GM19023 (cell line): Measurements from ENCODE around the gene SELENOT.
"Not testable (repeated sequence)": the region's sequence is repeated elsewhere in the genome, so short reads cannot be mapped to it uniquely, and the experiment has no call there.

Experiments used
- ATAC-seq: cut with Tn5 transposase; IDR thresholded peaks from one replicate; pipeline ENCODE4 v1.9.1; 2021; ENCODE audit warnings: mild to moderate bottlenecking, moderate library complexity; ENCODE audit not compliant: unreplicated experiment

SELENOT gene, protein sequence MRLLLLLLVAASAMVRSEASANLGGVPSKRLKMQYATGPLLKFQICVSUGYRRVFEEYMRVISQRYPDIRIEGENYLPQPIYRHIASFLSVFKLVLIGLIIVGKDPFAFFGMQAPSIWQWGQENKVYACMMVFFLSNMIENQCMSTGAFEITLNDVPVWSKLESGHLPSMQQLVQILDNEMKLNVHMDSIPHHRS

DNA sequence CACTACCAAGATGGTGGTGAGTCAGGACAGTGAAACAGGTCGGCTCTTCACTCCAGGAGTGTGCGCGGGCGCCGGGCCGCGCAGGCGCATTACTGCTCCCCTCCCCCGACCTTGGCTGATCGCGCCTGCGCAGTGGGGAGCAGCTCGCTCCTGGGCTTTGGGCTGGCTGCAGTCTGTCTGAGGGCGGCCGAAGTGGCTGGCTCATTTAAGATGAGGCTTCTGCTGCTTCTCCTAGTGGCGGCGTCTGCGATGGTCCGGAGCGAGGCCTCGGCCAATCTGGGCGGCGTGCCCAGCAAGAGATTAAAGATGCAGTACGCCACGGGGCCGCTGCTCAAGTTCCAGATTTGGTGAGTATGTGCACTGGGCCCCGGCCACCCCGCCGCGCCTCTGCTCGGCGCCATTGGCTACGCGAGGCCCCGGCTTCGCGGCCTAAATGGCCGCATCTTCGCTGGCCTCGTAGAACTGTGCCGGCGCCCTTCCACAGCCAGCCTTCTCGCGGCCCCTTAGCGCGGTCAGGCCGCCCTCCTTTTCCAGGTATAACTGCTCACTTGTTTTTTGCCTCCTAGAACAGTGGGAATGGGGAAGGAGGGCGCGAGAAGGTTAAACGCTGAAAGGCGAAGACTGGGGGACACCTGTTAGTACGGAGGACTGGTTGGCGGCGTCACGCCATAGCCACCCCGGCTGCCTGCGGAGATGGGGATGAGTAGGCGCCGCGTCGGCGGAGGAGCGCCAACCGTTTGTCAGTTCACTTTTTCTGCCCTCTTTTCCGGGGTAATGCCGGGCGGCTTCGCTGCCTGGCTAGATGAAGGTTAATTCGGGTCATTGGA lies at the start of gene SELENOT:
TSS of gene SELENOT (plus strand) at position 169 of the 827 bp plus-strand sequence. CDS start at position 211, 42 bp downstream.
- peak; percentile 60 for ATAC-seq

DNA sequence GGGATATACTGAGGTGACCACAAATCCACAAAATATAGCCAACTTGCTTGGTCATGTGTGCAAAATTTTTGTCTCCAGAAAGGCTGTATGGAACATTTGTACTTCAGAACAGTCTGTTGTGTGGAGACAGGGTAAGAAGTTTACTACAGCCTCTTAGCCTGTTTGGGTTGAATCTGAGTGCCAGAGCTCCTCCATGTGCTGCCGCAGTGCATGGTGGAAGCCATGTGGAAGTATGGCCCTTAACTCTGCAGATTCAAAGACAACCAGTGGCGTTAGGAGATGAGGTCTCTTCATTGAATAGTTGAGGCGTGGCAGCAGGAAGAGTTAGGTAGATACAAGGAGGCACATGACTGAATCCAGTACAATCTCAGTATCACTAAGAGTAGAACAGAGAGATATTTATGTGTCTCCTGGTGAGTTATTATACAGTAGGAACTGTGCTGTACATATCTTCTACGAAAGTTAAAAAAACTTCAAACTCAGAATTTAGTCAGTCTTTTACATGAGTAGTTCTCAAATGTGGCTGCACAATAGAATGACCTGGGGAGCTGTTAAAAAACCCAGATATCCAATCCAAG lies 47.2 kb upstream of the SELENOT start:
- no peak for ATAC-seq

- no peak for ATAC-seq
Observed at GRCh38 chr3:150556792-150557191, 46.3 kb upstream of the SELENOT start.

DNA sequence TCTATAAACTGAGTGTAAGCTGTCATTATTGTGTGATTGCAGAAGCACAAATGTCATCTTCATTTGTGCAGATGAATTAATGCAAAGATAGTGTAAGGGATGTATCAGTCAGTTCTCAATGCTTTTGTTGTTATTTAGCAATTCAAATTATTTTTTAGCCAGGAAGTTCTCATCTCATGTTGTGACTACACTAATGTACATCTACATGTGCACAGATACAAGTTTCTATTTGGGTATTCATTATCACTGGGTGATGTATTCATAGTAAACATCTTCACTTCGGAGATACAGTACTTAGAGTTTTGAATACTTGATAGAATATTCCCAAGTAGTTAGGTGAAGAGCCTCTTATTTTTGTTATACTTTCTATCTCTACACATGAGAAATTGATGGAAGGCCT lies 45.4 kb upstream of the SELENOT start:
- no peak for ATAC-seq

- no peak for ATAC-seq
Observed at GRCh38 chr3:150564243-150564642, 38.9 kb upstream of the SELENOT start.

DNA sequence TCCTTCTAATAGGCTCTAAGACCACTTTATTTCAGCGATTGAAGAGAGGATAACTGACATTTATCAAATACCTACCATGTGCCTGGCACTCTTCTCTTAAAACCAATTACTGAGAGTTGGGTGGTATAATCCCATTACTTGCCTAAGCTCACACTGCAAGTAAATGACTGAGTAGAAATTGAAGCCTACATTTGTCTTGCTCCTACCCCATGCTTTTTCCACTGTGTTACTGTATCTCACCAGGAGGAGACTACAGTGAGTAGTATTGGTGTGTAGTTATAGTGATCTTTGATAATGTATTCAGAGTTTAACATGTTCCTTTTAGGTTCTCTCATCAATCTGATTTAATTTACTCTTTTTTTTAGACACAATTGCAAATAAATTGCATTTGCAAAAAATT lies 35.8 kb upstream of the SELENOT start:
- no peak for ATAC-seq

- no peak for ATAC-seq
Observed at GRCh38 chr3:150577855-150578254, 25.3 kb upstream of the SELENOT start.

- no peak for ATAC-seq
Observed at GRCh38 chr3:150581174-150581573, 21.9 kb upstream of the SELENOT start.

GRCh38 chr3:150582620-150583019 lies 20.5 kb upstream of the SELENOT start:
- ATAC-seq = peak; percentile 85

DNA sequence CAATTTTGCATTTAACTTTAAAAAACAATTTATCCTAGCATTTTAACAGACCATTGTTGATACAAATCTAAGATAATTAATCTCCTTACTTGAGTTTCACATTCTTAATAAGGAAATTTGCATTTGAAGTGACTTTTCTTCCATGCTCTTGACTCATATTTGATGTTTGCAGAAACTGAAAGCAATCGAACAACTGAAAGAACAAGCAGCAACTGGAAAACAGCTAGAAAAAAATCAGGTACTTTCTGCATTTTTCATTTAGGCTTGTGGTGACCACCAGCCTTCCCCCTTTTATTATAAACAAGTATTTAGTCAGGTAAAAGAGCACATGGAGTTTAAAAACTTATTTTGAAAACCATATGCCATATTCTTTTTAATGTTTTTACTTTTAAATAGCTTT lies 20.1 kb upstream of the SELENOT start:
- ATAC-seq = peak; percentile 54

DNA sequence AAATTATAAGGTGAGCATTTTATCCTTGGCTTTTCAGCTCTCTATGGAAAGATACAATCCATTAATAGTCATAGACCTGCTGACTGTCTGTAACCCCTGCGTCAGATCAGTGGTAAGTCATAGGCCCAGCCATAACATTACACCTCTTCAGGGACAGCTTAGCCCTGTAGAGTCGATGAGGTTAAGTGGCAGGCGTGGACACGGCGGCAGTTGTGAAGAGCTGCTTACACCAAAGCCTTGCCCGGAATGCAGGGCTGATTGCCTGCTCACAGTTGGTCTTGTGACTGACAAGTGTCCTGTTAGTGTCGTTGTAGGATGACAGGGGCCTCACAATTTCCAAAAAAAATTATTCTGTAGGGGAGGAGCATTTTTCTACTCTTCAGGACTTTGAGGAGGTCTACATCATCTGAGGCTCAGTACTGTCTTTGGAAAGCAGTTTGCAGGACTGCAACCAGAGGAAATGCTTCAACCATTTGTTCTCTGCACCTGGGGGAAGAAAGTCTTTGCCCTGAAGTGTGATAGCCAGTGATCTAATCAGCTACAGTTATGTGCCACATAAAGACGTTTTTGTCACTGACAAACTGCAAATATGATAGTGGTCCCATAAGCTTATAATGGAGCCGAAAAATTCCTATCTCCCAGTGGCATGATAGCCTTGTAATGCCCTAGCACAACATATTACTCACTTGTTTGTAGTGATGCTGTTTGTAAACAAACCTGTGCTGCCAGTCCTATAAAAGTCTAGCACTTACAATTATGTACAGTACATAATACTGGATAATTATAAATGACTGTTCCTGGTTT lies 14.9 kb upstream of the SELENOT start:
- ATAC-seq = no peak

GRCh38 chr3:150589759-150590158 lies 13.4 kb upstream of the SELENOT start:
- ATAC-seq = no peak

GRCh38 chr3:150594150-150594549 lies 9.0 kb upstream of the SELENOT start:
- ATAC-seq = no peak

DNA sequence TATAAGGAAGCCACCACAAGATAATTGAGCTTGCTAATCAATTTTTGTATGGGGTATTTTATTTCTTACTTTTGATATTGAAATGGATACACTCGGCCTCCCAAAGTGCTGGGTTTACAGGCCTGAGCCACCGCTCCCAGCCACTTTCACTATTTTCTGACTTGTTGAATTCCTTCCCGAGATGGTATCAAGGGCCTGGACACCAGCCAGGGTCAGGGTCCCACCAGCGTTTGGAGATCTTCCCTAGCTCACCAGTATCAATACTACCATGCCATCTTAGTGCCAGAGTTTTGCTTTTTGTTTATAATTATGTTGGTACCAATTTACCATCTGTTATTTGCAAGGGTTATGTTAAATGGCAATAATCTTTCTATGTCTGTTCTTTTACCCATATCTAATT lies 5.5 kb upstream of the SELENOT start:
- no peak for ATAC-seq

DNA sequence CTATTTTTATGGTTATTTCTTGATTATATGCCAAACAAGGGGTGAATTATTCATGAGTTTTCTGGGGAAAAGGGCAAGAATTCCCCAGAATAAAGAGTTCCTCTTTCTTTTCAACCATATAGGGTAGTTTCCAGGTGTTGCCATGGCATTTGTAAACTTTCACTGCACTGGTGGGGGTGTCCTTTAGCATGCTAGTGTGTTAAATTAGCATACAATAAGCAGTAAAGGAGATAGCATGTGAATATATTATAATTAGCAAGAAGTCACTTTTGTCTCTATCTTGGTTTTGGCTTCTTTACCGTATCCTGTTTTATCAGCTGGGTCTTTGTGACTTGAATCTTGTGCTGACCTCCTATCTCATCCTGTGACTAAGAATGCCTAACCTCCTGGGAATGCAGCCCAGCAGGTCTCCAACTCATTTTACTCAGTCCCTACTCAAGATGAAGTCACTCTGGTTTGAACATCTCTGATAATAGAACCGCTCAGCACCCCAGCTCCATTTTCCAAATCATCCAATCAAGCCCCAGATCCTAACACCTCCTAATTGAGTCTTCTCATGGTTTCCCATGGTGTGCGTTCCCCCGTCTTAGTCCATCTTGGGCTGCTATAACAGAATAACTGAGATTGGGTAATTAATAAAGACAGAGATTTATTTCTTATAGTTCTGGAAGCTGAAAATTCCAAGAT lies 3.4 kb upstream of the SELENOT start:
- ATAC-seq = no peak

DNA sequence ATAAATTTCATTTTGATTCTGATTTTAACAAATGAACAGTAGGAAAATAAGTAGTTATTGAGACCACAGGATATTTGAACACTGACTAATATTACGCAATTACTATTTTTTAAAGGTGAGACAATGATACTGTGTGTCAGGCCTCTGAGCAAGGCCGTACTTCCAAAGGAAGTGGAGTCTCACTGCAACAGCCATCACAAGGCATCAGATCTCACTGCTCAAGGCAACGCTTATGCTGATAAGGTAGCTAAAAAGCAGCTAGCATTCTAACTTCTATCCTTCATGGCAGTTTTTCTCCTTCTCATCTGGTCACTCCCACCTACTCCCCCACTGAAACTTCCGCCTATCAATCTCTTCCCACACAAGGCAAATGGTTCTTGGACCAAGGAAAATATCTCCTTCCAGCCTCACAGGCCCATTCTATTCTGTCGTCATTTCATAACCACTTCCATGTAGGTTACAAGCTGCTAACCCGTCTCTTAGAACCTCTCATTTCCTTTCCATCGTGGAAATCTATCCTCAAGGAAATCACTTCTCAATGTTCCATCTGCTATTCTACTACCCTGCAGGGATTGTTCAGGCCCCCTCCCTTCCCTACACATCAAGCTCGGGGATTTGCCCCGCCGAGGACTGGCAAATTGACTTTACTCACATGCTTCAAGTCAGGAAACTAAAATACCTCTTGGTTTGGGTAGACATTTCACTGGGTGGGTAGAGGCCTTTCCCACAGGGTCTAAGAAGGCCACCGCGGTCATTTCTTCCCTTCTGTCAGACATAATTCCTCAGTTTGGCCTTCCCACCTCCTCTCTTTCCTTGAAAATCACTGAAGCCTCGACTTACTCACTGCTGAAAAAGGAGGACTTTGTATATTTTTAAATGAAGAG lies 2.2 kb upstream of the SELENOT start:
- ATAC-seq = not testable (repeated sequence)

GRCh38 chr3:150602426-150603152 lies 532 bp upstream of the SELENOT start:
- ATAC-seq = peak; percentile 15

- ATAC-seq = no peak
Observed at GRCh38 chr3:150603980-150604319, 829 bp downstream of the SELENOT start.

- no peak for ATAC-seq
Observed at GRCh38 chr3:150605998-150606641, 3.0 kb downstream of the SELENOT start.
